H9 (cell line): Measurements from ENCODE around the gene LIMS1. TPM values are rescaled to one million over a fixed set of nuclear protein-coding genes. Genes with fewer than 3 reads are reported as not detected.

Source experiments
- DNase-seq: peaks from one replicate; pipeline ENCODE4 v3.0.0-alpha.2; 2017
- H2AFZ ChIP-seq: one replicate; pipeline ENCODE4 v1.6.1; 2013; ENCODE audit warnings: mild to moderate bottlenecking, low read length, control low read depth, moderate library complexity
- H2AK5ac ChIP-seq: 2 replicates; pipeline ENCODE4 v1.6.1; 2013; ENCODE audit warnings: low read length, control low read depth, mixed read lengths; ENCODE audit not compliant: insufficient read length
- H2BK120ac ChIP-seq: one replicate; pipeline ENCODE4 v1.6.1; 2013; ENCODE audit warnings: low read depth, mild to moderate bottlenecking, low read length, control low read depth, inconsistent platforms; ENCODE audit not compliant: poor library complexity, severe bottlenecking
- H2BK12ac ChIP-seq: 2 replicates; pipeline ENCODE4 v1.6.1; 2013; ENCODE audit warnings: low read length, control low read depth, mixed read lengths, low read depth; ENCODE audit not compliant: insufficient read length
- H2BK15ac ChIP-seq: 2 replicates; pipeline ENCODE4 v1.6.1; 2013; ENCODE audit warnings: low read depth, low read length, control low read depth
- H2BK20ac ChIP-seq: one replicate; pipeline ENCODE4 v1.6.1; 2013; ENCODE audit warnings: low read depth, mild to moderate bottlenecking, low read length, control low read depth, inconsistent platforms; ENCODE audit not compliant: poor library complexity, severe bottlenecking
- H2BK5ac ChIP-seq: 2 replicates; pipeline ENCODE4 v1.6.1; 2013; ENCODE audit warnings: low read length, control low read depth, mixed read lengths; ENCODE audit not compliant: insufficient read length
- H3K14ac ChIP-seq: 2 replicates; pipeline ENCODE4 v1.6.1; 2013; ENCODE audit warnings: low read length, control low read depth; ENCODE audit not compliant: insufficient read depth
- H3K18ac ChIP-seq: 2 replicates; pipeline ENCODE4 v1.6.1; 2013; ENCODE audit warnings: low read depth, mild to moderate bottlenecking, mixed read lengths, low read length, control low read depth; ENCODE audit not compliant: insufficient read length
- H3K23ac ChIP-seq: 2 replicates; pipeline ENCODE4 v1.6.1; 2013; ENCODE audit warnings: low read length, control low read depth, mixed read lengths, low read depth; ENCODE audit not compliant: insufficient read length
- H3K23me2 ChIP-seq: 2 replicates; pipeline ENCODE4 v1.6.1; 2013; ENCODE audit warnings: low read depth, mild to moderate bottlenecking, mixed read lengths, low read length, control low read depth; ENCODE audit not compliant: insufficient read length, poor library complexity, severe bottlenecking
- H3K27ac ChIP-seq: 2 replicates; pipeline ENCODE4 v1.5.1; 2013; ENCODE audit warnings: low read length, control low read depth, mixed read lengths, low read depth; ENCODE audit not compliant: insufficient read length
- H3K27me3 ChIP-seq: 2 replicates; pipeline ENCODE4 v1.6.1; 2013; ENCODE audit warnings: low read length, control low read depth, inconsistent platforms; ENCODE audit not compliant: insufficient read depth
- H3K4ac ChIP-seq: 2 replicates; pipeline ENCODE4 v1.6.1; 2013; ENCODE audit warnings: low read depth, mild to moderate bottlenecking, control low read depth, inconsistent platforms, low read length, moderate library complexity
- H3K4me1 ChIP-seq: 2 replicates; pipeline ENCODE4 v1.6.1; 2013; ENCODE audit warnings: low read length, control low read depth, inconsistent platforms; ENCODE audit not compliant: insufficient read depth
- H3K4me2 ChIP-seq: 2 replicates; pipeline ENCODE4 v1.6.1; 2013; ENCODE audit warnings: low read length, control low read depth, mixed read lengths; ENCODE audit not compliant: insufficient read length, insufficient read depth
- H3K56ac ChIP-seq: 2 replicates; pipeline ENCODE4 v1.6.1; 2013; ENCODE audit warnings: low read depth, mild to moderate bottlenecking, mixed read lengths, low read length, control low read depth; ENCODE audit not compliant: insufficient read length
- H3K79me1 ChIP-seq: 2 replicates; pipeline ENCODE4 v1.6.1; 2013; ENCODE audit warnings: low read depth, mild to moderate bottlenecking, moderate library complexity, low read length, control low read depth, inconsistent platforms; ENCODE audit not compliant: insufficient read depth, poor library complexity, severe bottlenecking
- H3K79me2 ChIP-seq: 2 replicates; pipeline ENCODE4 v1.6.1; 2013; ENCODE audit warnings: low read length, control low read depth, inconsistent platforms; ENCODE audit not compliant: insufficient read depth
- H3K9ac ChIP-seq: 2 replicates; pipeline ENCODE4 v1.6.1; 2013; ENCODE audit warnings: low read length, control low read depth, mixed read lengths; ENCODE audit not compliant: insufficient read length; ENCODE audit errors: extremely low read depth
- H3K9me3 ChIP-seq: one replicate; pipeline ENCODE4 v1.6.1; 2013; ENCODE audit warnings: low read depth, low read length, inconsistent platforms; ENCODE audit not compliant: control insufficient read depth
- H3T11ph ChIP-seq: one replicate; pipeline ENCODE4 v1.6.1; 2013; ENCODE audit warnings: mild to moderate bottlenecking, low read length, control low read depth, inconsistent platforms
- H4K20me1 ChIP-seq: one replicate; pipeline ENCODE4 v1.6.1; 2013; ENCODE audit not compliant: control insufficient read depth, insufficient read length, insufficient read depth
- H4K5ac ChIP-seq: 2 replicates; pipeline ENCODE4 v1.6.1; 2013; ENCODE audit warnings: low read depth, mild to moderate bottlenecking, mixed read lengths, low read length, control low read depth; ENCODE audit not compliant: insufficient read length
- H4K8ac ChIP-seq: replicated peaks from 2 replicates; pipeline ENCODE4 v1.6.1; 2013; ENCODE audit warnings: low read length, control low read depth, mixed read lengths, low read depth; ENCODE audit not compliant: insufficient read length
- H4K91ac ChIP-seq: 2 replicates; pipeline ENCODE4 v1.6.1; 2013; ENCODE audit warnings: low read depth, mild to moderate bottlenecking, moderate library complexity, mixed read lengths, low read length, control low read depth; ENCODE audit not compliant: insufficient read length
- H3K27ac Mint-ChIP-seq, 3 experiments: 2 replicates in 2 of 3; 3 replicates in 1 of 3; pipeline ENCODE4 v1.8.0; 2020 to 2021; ENCODE audit warnings: mixed read lengths in 3 of 3, mild to moderate bottlenecking in 1 of 3, moderate library complexity in 1 of 3
- H3K27me3 Mint-ChIP-seq: 2 replicates; pipeline ENCODE4 v1.8.0; 2021; ENCODE audit warnings: low read depth, mild to moderate bottlenecking, moderate library complexity, mixed read lengths
- H3K36me3 Mint-ChIP-seq, 3 experiments: 2 replicates in 2 of 3; 3 replicates in 1 of 3; pipeline ENCODE4 v1.8.0; 2020 to 2021; ENCODE audit warnings: low read depth in 3 of 3, mixed read lengths in 3 of 3; ENCODE audit not compliant: insufficient read depth in 1 of 3
- H3K4me1 Mint-ChIP-seq, 2 experiments: 2 replicates each; pipeline ENCODE4 v1.8.0; 2020; ENCODE audit warnings: mixed read lengths in 2 of 2
- H3K4me3 Mint-ChIP-seq, 2 experiments: 2 replicates in 1 of 2; 3 replicates in 1 of 2; pipeline ENCODE4 v1.8.0; 2020 to 2021; ENCODE audit warnings: mild to moderate bottlenecking in 2 of 2, mixed read lengths in 2 of 2, moderate library complexity in 1 of 2
- H3K9me3 Mint-ChIP-seq, 2 experiments: 2 replicates in 1 of 2; 3 replicates in 1 of 2; pipeline ENCODE4 v1.8.0; 2020; ENCODE audit warnings: mild to moderate bottlenecking in 2 of 2, mixed read lengths in 2 of 2, moderate library complexity in 1 of 2
- CTCF ChIP-seq: fragments of 200-600 bp; sonication (generic); conservative IDR thresholded peaks from 3 replicates; pipeline ENCODE4 v1.8.0; 2021; ENCODE audit warnings: antibody characterized with exemption, mild to moderate bottlenecking
- WGBS: extraction: QIAGEN DNeasy Blood & Tissue Kit; methylation state at CpG from one replicate; pipeline ENCODE4 v1.1.7; 2013; ENCODE audit warnings: missing lambda C conversion rate, low lambda C conversion rate, mixed read lengths; ENCODE audit not compliant: insufficient read length; ENCODE audit errors: extremely low coverage; 5-methylcytosine and 5-hydroxymethylcytosine counted together
- total RNA-seq: library from RNA; stranded (reverse); gene quantifications from 2 replicates; pipeline ENCODE4 v1.2.1, GENCODE V29; 2021

The LIMS1 gene
- total RNA-seq, 1 experiment from 2014 or later: 37.7 TPM

- no peak overlapping the region for H3K27ac ChIP-seq
- no peak overlapping the region for H4K5ac ChIP-seq
- H3K4ac ChIP-seq: no peak overlapping the region
- H2AK5ac ChIP-seq: no peak overlapping the region
- no peak for TF ChIP-seq CTCF
- H3K9me3 Mint-ChIP-seq: no peaks in the 10 kb centered on the region
- H4K20me1 ChIP-seq: no peaks in the 10 kb centered on the region
- H4K8ac ChIP-seq: no peak overlapping the region
- no peak overlapping the region for H2BK20ac ChIP-seq
- H2AFZ ChIP-seq: no peak overlapping the region
- H3K23ac ChIP-seq: no peak overlapping the region
- H3T11ph ChIP-seq: no peak overlapping the region
- H2BK5ac ChIP-seq: no peak overlapping the region
- peaks cover 7% of the 10 kb centered on the region; the same call in 1 of the 2 replicates for H3K4me1 ChIP-seq
- no peaks in the 10 kb centered on the region for H3K23me2 ChIP-seq
- peak overlapping the region in 1 of 2 experiments; percentile 30; a peak in 1 of 5 replicates for H3K4me3 Mint-ChIP-seq
- no peaks in the 10 kb centered on the region; the same call in 1 of the 2 replicates for H3K79me2 ChIP-seq
- H3K9ac ChIP-seq: no peak overlapping the region
- no peak overlapping the region for H2BK120ac ChIP-seq
- no peak for DNase-seq
- no peak overlapping the region for H3K14ac ChIP-seq
- no peak overlapping the region for H2BK12ac ChIP-seq
- peaks cover 49 to 54% of the 10 kb centered on the region in 2 experiments for H3K4me1 Mint-ChIP-seq
- no peaks in the 10 kb centered on the region for H3K36me3 Mint-ChIP-seq
- no peak overlapping the region for H3K4me2 ChIP-seq
- H3K27me3 Mint-ChIP-seq: no peaks in the 10 kb centered on the region
- no peaks in the 10 kb centered on the region for H3K9me3 ChIP-seq
- no peaks in the 10 kb centered on the region for H3K27me3 ChIP-seq
- no peaks in the 10 kb centered on the region for H3K79me1 ChIP-seq
- peak overlapping the region; percentile 78 to 87 (median 78); a peak in 4 of 7 replicates for H3K27ac Mint-ChIP-seq
- H2BK15ac ChIP-seq: no peak overlapping the region
- no peak overlapping the region for H4K91ac ChIP-seq
- no peak overlapping the region for H3K18ac ChIP-seq
- H3K56ac ChIP-seq: no peak overlapping the region
- no CpG with 5 or more reads among the region's 8 CpGs for WGBS
Observed at GRCh38 chr2:108619925-108620620, 85.8 kb downstream of the LIMS1 start.
